Activated CD8-positive, alpha-beta T cell treated with anti-CD3 and anti-CD28 coated beads for 36 hours (primary cell): ENCODE measurements around the gene POLQ. TPM values are rescaled to one million over a fixed set of nuclear protein-coding genes. Genes with fewer than 3 reads are reported as not detected.
"Not testable (repeated sequence)": the region's sequence is repeated elsewhere in the genome, so short reads cannot be mapped to it uniquely, and the experiment has no call there.

Experiments
- ATAC-seq: fragments of 200-7000 bp; cut with Tn5 transposase; one replicate; pipeline ENCODE4 v1.10.0; 2021; ENCODE audit warnings: mild to moderate bottlenecking, moderate library complexity
- CTCF ChIA-PET: fragments of 350-600 bp; sonication (Branson Sonifier 250); formaldehyde crosslinking; loops from one replicate; lab custom pipeline; 2021; ENCODE audit warnings: antibody characterized with exemption; lab: Charles Lee
- POLR2A ChIA-PET: fragments of 350-600 bp; sonication (Branson Sonifier 250); formaldehyde crosslinking; loops from one replicate; lab custom pipeline; 2021; ENCODE audit warnings: antibody characterized with exemption; lab: Charles Lee
- DNase-seq: peaks from one replicate; pipeline ENCODE4 v3.0.0-alpha.2; 2020
- H3K27ac Mint-ChIP-seq: one replicate; pipeline ENCODE4 v1.8.0; 2021; ENCODE audit warnings: mild to moderate bottlenecking, mixed read lengths
- H3K27me3 Mint-ChIP-seq: one replicate; pipeline ENCODE4 v1.8.0; 2021; ENCODE audit warnings: mixed read lengths
- H3K36me3 Mint-ChIP-seq: one replicate; pipeline ENCODE4 v1.8.0; 2021; ENCODE audit warnings: low read depth, mixed read lengths
- H3K4me1 Mint-ChIP-seq: one replicate; pipeline ENCODE4 v1.8.0; 2021; ENCODE audit warnings: low read depth, mixed read lengths
- H3K4me3 Mint-ChIP-seq: one replicate; pipeline ENCODE4 v1.8.0; 2021; ENCODE audit warnings: mild to moderate bottlenecking, moderate library complexity, mixed read lengths
- H3K9me3 Mint-ChIP-seq: one replicate; pipeline ENCODE4 v1.8.0; 2021; ENCODE audit warnings: mixed read lengths
- intact Hi-C: fragments of 100-400 bp; cut with micrococcal nuclease; formaldehyde crosslinking; loops from one replicate; pipeline ENCODE4 v1.10.0; 2022
- total RNA-seq, 2 experiments: library from RNA; stranded (reverse); gene quantifications; one replicate each; pipeline ENCODE4 v1.2.3, GENCODE V29; 2021
- TF ChIP-seq, protein P1 (sequence below): fragments of 200-600 bp; IDR thresholded peaks from one replicate; pipeline ENCODE4 v1.8.0; 2022; ENCODE audit warnings: antibody characterized with exemption, mild to moderate bottlenecking

The POLQ gene
- total RNA-seq, 2 experiments from 2014 or later, result 22.0 to 23.6 TPM

DNA sequence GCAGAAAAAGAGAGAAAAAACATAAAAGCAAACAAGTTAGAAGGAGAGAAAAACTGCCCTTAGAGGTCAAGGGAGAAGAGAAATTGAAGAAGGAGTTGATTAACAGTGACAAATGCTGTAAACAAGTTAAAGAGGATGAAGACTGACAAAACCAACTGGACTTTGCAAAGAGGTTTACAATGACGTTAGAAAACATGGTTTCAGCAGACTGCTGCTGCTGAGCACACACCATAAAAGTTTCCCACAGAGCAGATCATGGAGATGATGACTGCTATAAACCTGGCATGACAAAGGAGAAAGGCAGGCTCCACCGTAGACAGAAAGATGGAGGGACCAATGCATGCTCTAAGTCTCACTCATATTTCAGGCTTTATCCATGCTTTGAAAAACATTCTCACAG, 78.7 kb downstream of the POLQ start:
- H3K4me1 Mint-ChIP-seq, result no peaks in the 10 kb centered on the region
- intact Hi-C loops, result no loop called here
- POLR2A ChIA-PET, result interaction anchor here (0.6 kb wide), 1 partner anchor 17 kb away, joined by 6 read pairs; no protein-coding TSS in a partner anchor
- H3K27ac Mint-ChIP-seq, result no peak overlapping the region
- no peaks in the 10 kb centered on the region for H3K27me3 Mint-ChIP-seq
- no peak overlapping the region for H3K4me3 Mint-ChIP-seq
- ATAC-seq, result no peak
- H3K9me3 Mint-ChIP-seq, result no peaks in the 10 kb centered on the region
- no peak for DNase-seq
- H3K36me3 Mint-ChIP-seq, result peaks cover 57% of the 10 kb centered on the region
- TF ChIP-seq, protein P1, sequence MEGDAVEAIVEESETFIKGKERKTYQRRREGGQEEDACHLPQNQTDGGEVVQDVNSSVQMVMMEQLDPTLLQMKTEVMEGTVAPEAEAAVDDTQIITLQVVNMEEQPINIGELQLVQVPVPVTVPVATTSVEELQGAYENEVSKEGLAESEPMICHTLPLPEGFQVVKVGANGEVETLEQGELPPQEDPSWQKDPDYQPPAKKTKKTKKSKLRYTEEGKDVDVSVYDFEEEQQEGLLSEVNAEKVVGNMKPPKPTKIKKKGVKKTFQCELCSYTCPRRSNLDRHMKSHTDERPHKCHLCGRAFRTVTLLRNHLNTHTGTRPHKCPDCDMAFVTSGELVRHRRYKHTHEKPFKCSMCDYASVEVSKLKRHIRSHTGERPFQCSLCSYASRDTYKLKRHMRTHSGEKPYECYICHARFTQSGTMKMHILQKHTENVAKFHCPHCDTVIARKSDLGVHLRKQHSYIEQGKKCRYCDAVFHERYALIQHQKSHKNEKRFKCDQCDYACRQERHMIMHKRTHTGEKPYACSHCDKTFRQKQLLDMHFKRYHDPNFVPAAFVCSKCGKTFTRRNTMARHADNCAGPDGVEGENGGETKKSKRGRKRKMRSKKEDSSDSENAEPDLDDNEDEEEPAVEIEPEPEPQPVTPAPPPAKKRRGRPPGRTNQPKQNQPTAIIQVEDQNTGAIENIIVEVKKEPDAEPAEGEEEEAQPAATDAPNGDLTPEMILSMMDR, result no peak
- CTCF ChIA-PET, result interaction anchor here (1.2 kb wide), 1 partner anchor 11 kb away, joined by 3 read pairs; no protein-coding TSS in a partner anchor

DNA sequence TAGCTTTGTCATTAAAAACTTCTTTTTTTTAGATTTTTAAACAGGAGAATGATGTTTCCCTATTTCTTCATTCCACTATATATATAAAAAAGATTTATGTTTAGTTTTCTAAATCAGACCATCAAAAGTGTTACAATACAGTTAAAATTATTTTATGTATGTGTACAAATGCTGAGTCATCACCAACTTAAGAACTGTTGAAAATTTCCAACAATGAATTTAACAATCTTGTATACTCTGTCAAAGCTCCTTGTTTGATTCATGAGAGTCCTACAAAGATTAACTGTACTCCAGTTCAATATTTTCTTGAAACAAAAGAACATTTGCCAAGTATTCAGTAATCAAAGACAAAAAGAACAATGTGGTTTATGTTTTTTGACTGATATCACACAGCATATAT, 82.0 kb downstream of the POLQ start:
- H3K27ac Mint-ChIP-seq, result no peak overlapping the region
- ChIA-PET POLR2A (no interaction called here), CTCF (no interaction called here)
- H3K9me3 Mint-ChIP-seq, result no peaks in the 10 kb centered on the region
- no peak for DNase-seq
- no peaks in the 10 kb centered on the region for H3K4me1 Mint-ChIP-seq
- no peaks in the 10 kb centered on the region for H3K27me3 Mint-ChIP-seq
- H3K4me3 Mint-ChIP-seq, result no peak overlapping the region
- peaks cover 62% of the 10 kb centered on the region for H3K36me3 Mint-ChIP-seq
- TF ChIP-seq, protein P1, result no peak
- ATAC-seq, result no peak
- intact Hi-C loops, result no loop called here

DNA sequence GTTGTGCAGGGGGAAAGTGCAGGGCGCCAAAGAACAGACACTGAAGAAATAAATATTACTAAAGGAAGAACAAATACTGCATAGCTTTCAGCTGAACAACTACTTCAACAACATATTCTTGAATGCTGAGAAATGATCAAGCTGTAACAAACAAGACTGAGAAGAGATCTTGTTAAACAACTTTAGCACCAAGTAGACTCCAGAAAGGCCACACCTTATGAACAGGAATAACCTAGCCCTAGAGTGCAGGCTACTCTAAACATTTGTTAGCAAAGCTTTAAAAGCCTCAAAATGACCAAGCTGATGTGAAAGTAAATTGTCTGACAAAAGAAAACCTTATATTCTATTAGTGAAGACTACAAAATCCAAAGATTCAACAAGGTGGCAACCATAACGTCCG, 83.2 kb downstream of the POLQ start:
- DNase-seq, result no peak
- H3K4me3 Mint-ChIP-seq, result no peak overlapping the region
- ChIA-PET POLR2A (no interaction called here), CTCF (interaction anchor here (0.5 kb wide), 1 partner anchor 17 kb away, joined by 3 read pairs; no protein-coding TSS in a partner anchor)
- no peaks in the 10 kb centered on the region for H3K9me3 Mint-ChIP-seq
- H3K27ac Mint-ChIP-seq, result no peak overlapping the region
- H3K4me1 Mint-ChIP-seq, result no peaks in the 10 kb centered on the region
- peaks cover 61% of the 10 kb centered on the region for H3K36me3 Mint-ChIP-seq
- no peak for ATAC-seq
- TF ChIP-seq, protein P1, result no peak
- intact Hi-C loops, result no loop called here
- no peaks in the 10 kb centered on the region for H3K27me3 Mint-ChIP-seq

DNA sequence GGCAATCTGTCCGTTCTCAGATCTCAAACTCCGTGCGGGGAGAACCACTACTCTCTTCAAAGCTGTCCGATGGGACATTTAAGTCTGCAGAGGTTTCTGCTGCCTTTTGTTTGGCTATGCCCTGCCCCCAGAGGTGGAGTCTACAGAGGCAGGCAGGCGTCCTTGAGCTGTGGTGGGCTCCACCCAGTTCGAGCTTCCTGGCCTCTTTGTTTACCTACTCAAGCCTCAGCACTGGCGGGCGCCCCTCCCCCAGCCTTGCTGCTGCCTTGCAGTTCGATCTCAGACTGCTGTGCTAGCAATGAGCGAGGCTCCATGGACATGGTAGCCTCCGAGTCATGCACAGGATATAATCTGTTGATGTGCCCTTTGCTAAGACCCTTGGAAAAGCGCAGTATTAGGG, 94.0 kb downstream of the POLQ start:
- H3K27ac Mint-ChIP-seq, H3K27me3 Mint-ChIP-seq, H3K9me3 Mint-ChIP-seq, CTCF ChIA-PET, POLR2A ChIA-PET, H3K4me3 Mint-ChIP-seq, ATAC-seq, DNase-seq, intact Hi-C loops, H3K4me1 Mint-ChIP-seq: not testable (repeated sequence)
- H3K36me3 Mint-ChIP-seq, result peaks cover 58% of the 10 kb centered on the region

DNA sequence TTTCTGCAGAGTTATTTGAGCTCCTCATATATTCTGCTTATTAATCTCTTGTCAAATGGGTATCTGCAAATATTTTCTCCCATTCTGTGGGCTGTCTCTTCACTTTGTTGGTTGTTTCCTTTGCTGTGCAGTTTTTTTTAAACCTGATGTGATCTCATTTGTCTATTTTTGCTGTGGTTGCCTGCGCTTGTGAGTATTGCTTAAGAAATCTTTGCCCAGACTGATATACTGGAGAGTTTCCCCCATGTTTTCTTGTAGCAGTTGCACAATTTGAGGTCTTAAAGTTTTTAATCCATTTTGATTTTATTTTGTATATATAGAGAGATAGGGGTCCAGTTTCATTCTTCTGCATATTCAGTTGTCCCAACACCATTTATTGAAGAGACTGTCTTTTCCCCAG, 102.3 kb downstream of the POLQ start:
- H3K27ac Mint-ChIP-seq, result no peak overlapping the region
- TF ChIP-seq, protein P1, result no peak
- no peak overlapping the region for H3K4me3 Mint-ChIP-seq
- no peaks in the 10 kb centered on the region for H3K27me3 Mint-ChIP-seq
- ATAC-seq, result no peak
- H3K9me3 Mint-ChIP-seq, result peaks cover 1% of the 10 kb centered on the region
- ChIA-PET POLR2A (no interaction called here), CTCF (no interaction called here)
- H3K36me3 Mint-ChIP-seq, result peaks cover 35% of the 10 kb centered on the region
- no peak for DNase-seq
- no peaks in the 10 kb centered on the region for H3K4me1 Mint-ChIP-seq
- intact Hi-C loops, result no loop called here

DNA sequence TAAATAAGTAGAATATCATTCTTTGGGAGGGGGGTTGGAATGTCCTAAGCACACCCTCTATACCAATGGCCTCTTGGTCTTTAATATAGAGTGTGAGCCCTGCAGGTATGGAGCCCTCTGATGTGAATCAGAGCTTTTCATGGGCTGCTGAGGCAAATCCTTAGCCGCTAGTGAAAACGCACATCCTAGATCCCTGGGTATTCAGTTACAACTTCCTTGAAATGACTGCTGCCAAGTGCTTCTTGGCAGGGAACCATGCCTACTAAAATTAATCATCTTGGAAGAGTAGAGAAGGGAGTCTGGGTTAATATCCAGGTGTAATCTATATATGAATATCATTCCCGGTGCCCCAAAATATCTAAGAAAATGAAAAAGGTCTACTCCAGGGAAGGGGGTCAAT, 109.1 kb downstream of the POLQ start:
- intact Hi-C loops, result no loop called here
- ChIA-PET POLR2A (no interaction called here), CTCF (no interaction called here)
- TF ChIP-seq, protein P1, result no peak
- H3K27me3 Mint-ChIP-seq, result no peaks in the 10 kb centered on the region
- no peaks in the 10 kb centered on the region for H3K9me3 Mint-ChIP-seq
- ATAC-seq, result no peak
- peaks cover 47% of the 10 kb centered on the region for H3K36me3 Mint-ChIP-seq
- no peak overlapping the region for H3K27ac Mint-ChIP-seq
- no peak for DNase-seq
- peaks cover 14% of the 10 kb centered on the region for H3K4me1 Mint-ChIP-seq
- no peak overlapping the region for H3K4me3 Mint-ChIP-seq
